OCI-LY7 (cell line): ENCODE data around the gene TPBGL. TPM values are rescaled to one million over a fixed set of nuclear protein-coding genes. Genes with fewer than 3 reads are reported as not detected.

Source experiments
- BruUV-seq: library from RNA; stranded (reverse); fragments of 400-500 nt; replicated peaks from 2 replicates; lab custom pipeline; 2021; lab: Mats Ljungman, UMichigan
- CTCF ChIA-PET: fragments of 300-600 bp; sonication (Branson Sonifier 250); formaldehyde crosslinking; loops from one replicate; lab custom pipeline; 2022; ENCODE audit warnings: antibody characterized with exemption; ENCODE audit not compliant: unreplicated experiment; lab: Charles Lee
- POLR2A ChIA-PET: fragments of 300-600 bp; sonication (Branson Sonifier 250); formaldehyde crosslinking; loops from one replicate; lab custom pipeline; 2022; ENCODE audit warnings: antibody characterized with exemption; lab: Charles Lee
- DNase-seq: peaks from one replicate; pipeline ENCODE4 v3.0.0-alpha.2; 2015; ENCODE audit warnings: low spot score
- H2AFZ ChIP-seq: fragments of 200-600 bp; sonication (generic), shearing (Covaris generic); 2 replicates; pipeline ENCODE4 v1.6.1; 2014; ENCODE audit warnings: mild to moderate bottlenecking, antibody characterized with exemption, low read length, moderate library complexity
- H3K27ac ChIP-seq: fragments of 200-600 bp; sonication (generic); 2 replicates; pipeline ENCODE4 v1.5.1; 2014; ENCODE audit warnings: mixed run types, low read depth, mild to moderate bottlenecking, moderate library complexity, low read length, inconsistent platforms; ENCODE audit not compliant: poor library complexity, severe bottlenecking
- H3K36me3 ChIP-seq: fragments of 200-600 bp; sonication (generic); 2 replicates; pipeline ENCODE4 v1.6.1; 2014; ENCODE audit warnings: mild to moderate bottlenecking, antibody characterized with exemption, low read length, moderate library complexity, mixed read lengths; ENCODE audit not compliant: insufficient read depth
- H3K4me1 ChIP-seq: fragments of 200-600 bp; sonication (generic); 2 replicates; pipeline ENCODE4 v1.5.1; 2014; ENCODE audit warnings: mild to moderate bottlenecking, low read length; ENCODE audit not compliant: insufficient read depth, poor library complexity, severe bottlenecking
- H3K4me2 ChIP-seq: fragments of 200-600 bp; sonication (generic); 2 replicates; pipeline ENCODE4 v1.6.1; 2014; ENCODE audit warnings: mild to moderate bottlenecking, low read length
- H3K4me3 ChIP-seq: fragments of 200-600 bp; sonication (generic); 2 replicates; pipeline ENCODE4 v1.5.1; 2014; ENCODE audit warnings: mild to moderate bottlenecking, low read depth, low read length; ENCODE audit not compliant: poor library complexity, severe bottlenecking
- H3K79me2 ChIP-seq: fragments of 200-600 bp; sonication (generic); 2 replicates; pipeline ENCODE4 v1.6.1; 2016; ENCODE audit warnings: low read depth, mild to moderate bottlenecking, low read length, moderate library complexity, mixed read lengths; ENCODE audit not compliant: insufficient read depth
- H3K9me2 ChIP-seq: fragments of 200-600 bp; sonication (generic); 2 replicates; pipeline ENCODE4 v1.6.1; 2016; ENCODE audit warnings: mild to moderate bottlenecking, low read length, mixed read lengths; ENCODE audit not compliant: insufficient read depth
- H3K9me3 ChIP-seq: fragments of 200-600 bp; sonication (generic); 2 replicates; pipeline ENCODE4 v1.6.1; 2014; ENCODE audit warnings: mild to moderate bottlenecking, mixed run types, low read length, mixed read lengths
- H4K20me1 ChIP-seq: fragments of 200-600 bp; sonication (generic); 2 replicates; pipeline ENCODE4 v1.6.1; 2014; ENCODE audit warnings: mild to moderate bottlenecking, antibody characterized with exemption, low read length, moderate library complexity, mixed read lengths; ENCODE audit not compliant: insufficient read depth
- CTCF ChIP-seq: fragments of 200-600 bp; sonication (generic); conservative IDR thresholded peaks from 2 replicates; pipeline ENCODE4 v1.5.1; 2014; ENCODE audit warnings: mild to moderate bottlenecking, antibody characterized with exemption, low read length, moderate library complexity, mixed read lengths
- EZH2phosphoT487 ChIP-seq: fragments of 200-600 bp; sonication (generic); IDR thresholded peaks from 2 replicates; pipeline ENCODE4 v1.6.1; 2018; ENCODE audit warnings: low read depth, borderline replicate concordance, mild to moderate bottlenecking, mixed run types, antibody characterized with exemption, low read length, moderate library complexity, mixed read lengths
- intact Hi-C: fragments of 100-400 bp; cut with micrococcal nuclease; formaldehyde crosslinking; loops from one replicate; pipeline ENCODE4 v1.10.0; 2022; ENCODE audit not compliant: unreplicated experiment
- total RNA-seq, 2 experiments: library from RNA; depleted of rRNA in 1 of 2; stranded (reverse); fragments of >200 nt in 1 of 2; shearing (Covaris generic) in 1 of 2; gene quantifications; 2 replicates each; pipeline ENCODE4 v1.2.3, GENCODE V29; 2014 to 2022

The TPBGL gene
- total RNA-seq, 2 experiments from 2014 or later: not detected

- H4K20me1 ChIP-seq: no peaks in the 10 kb centered on the region
- intact Hi-C loops: no loop called here
- BruUV-seq: no TSS peak
- no peaks in the 10 kb centered on the region for H3K9me2 ChIP-seq
- no peaks in the 10 kb centered on the region for H3K36me3 ChIP-seq
- H2AFZ ChIP-seq: peak overlapping the region; percentile 90
- H3K79me2 ChIP-seq: no peaks in the 10 kb centered on the region
- peak; percentile 87 for DNase-seq
- peak overlapping the region; percentile 55 for H3K4me2 ChIP-seq
- no peak overlapping the region for H3K4me3 ChIP-seq
- H3K9me3 ChIP-seq: no peaks in the 10 kb centered on the region
- TF ChIP-seq CTCF: no peak
- no peak for TF ChIP-seq EZH2phosphoT487
- POLR2A ChIA-PET: interaction anchor here (1.5 kb wide), 1 partner anchor 135 kb away, joined by 5 read pairs; no protein-coding TSS in a partner anchor
- CTCF ChIA-PET: no interaction called here
- H3K27ac ChIP-seq: peak overlapping the region; percentile 44
- H3K4me1 ChIP-seq: peaks cover 14% of the 10 kb centered on the region
Observed at GRCh38 chr11:75275581-75275980, 35.0 kb downstream of the TPBGL start.

GRCh38 chr11:75276186-75276585 lies 35.6 kb downstream of the TPBGL start:
- intact Hi-C loops: no loop called here
- Histone ChIP-seq H3K4me2 (peak overlapping the region; percentile 55), H3K27ac (peak overlapping the region; percentile 44), H2AFZ (peak overlapping the region; percentile 90), H3K4me1 (peaks cover 14% of the 10 kb centered on the region), H4K20me1 (no peaks in the 10 kb centered on the region), H3K9me3 (no peaks in the 10 kb centered on the region), H3K9me2 (no peaks in the 10 kb centered on the region), H3K4me3 (no peak overlapping the region), H3K79me2 (no peaks in the 10 kb centered on the region), H3K36me3 (no peaks in the 10 kb centered on the region)
- CTCF ChIA-PET: interaction anchor here (1.2 to 1.3 kb wide), 2 partner anchors 66 to 101 kb away, joined by 3 read pairs; no protein-coding TSS in a partner anchor
- no TSS peak for BruUV-seq
- POLR2A ChIA-PET: interaction anchor here (1.5 kb wide), 1 partner anchor 135 kb away, joined by 5 read pairs; no protein-coding TSS in a partner anchor
- no peak for DNase-seq
- TF ChIP-seq CTCF: no peak
- TF ChIP-seq EZH2phosphoT487: no peak

DNA sequence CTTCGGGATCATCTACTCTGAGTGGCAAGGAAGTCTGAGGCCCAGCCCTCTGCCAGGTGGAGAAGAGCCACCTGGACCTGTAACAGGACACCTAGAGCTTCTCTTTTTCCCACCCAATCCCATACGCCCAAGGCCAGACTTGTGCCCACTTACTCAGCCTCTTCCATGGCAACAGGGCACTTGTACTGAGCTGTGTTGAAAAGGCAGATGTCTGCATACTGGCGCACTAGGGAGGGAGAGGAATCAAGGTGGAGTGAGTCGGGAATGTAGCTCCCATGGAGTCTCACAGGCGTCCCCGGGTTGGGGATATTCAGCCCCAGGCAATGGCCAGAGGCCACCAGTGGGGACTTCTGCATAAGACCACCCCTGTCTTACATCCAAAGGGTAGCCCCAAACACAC lies 36.1 kb downstream of the TPBGL start:
- intact Hi-C loops: no loop called here
- TF ChIP-seq CTCF: no peak
- no peak for TF ChIP-seq EZH2phosphoT487
- H3K4me1 ChIP-seq: peaks cover 14% of the 10 kb centered on the region
- no peaks in the 10 kb centered on the region for H3K9me3 ChIP-seq
- no peak overlapping the region for H3K27ac ChIP-seq
- H3K79me2 ChIP-seq: no peaks in the 10 kb centered on the region
- POLR2A ChIA-PET: interaction anchor here (1.5 kb wide), 1 partner anchor 136 kb away, joined by 5 read pairs; no protein-coding TSS in a partner anchor
- BruUV-seq: no TSS peak
- no peaks in the 10 kb centered on the region for H3K9me2 ChIP-seq
- H3K36me3 ChIP-seq: no peaks in the 10 kb centered on the region
- DNase-seq: no peak
- no peaks in the 10 kb centered on the region for H4K20me1 ChIP-seq
- H2AFZ ChIP-seq: peak overlapping the region; percentile 90
- no peak overlapping the region for H3K4me2 ChIP-seq
- no peak overlapping the region for H3K4me3 ChIP-seq
- CTCF ChIA-PET: interaction anchor here (1.2 to 1.3 kb wide), 2 partner anchors 66 to 101 kb away, joined by 3 read pairs; no protein-coding TSS in a partner anchor
